CD4-positive, alpha-beta T cell treated with Interleukin-15 for 4 hours (primary cell): ENCODE results near the gene DPP3.

Experiments used
- DNase-seq: peaks from one replicate; pipeline ENCODE4 v3.0.0-alpha.2; 2020; ENCODE audit warnings: low spot score

Gene DPP3

DNA sequence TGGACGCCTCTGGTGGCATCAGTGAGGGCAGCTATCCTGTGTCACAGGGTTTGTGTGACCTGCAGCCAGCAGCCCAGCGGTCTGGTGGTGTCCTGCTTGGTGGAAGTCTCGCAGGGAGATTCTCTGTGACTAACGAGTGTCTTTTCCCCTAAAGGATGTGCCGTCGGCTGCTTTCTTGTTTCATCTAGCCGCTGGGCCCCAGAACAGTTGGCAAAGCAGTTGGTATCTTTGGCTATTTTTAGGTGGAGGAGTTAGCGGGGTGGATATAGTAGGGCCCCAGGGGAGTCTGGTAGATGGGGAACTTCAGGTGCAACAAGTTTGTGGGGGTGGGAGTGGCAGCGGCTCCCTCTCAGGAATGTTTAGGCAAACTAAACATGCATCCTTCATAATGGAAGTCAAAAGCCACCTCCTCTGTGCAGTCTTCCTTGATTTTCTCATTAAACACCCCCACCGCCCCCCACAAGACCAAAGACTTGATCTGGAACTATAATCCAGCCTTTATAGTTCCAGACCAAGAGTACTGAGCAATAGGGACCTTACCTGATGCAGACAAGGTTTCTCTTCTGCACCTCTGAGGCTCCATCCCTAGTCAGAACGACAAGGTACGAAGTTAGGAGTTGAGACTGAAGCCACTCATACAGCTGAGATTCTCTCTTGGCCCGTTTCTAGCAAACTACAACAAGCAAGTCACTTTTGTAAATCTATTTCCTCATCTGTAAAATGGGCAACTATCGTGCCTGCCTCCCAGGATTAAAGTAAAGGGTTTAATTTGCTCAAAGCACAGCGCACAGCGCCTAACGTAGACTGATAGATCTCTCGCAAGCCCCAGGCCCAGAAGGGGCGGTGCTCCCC lies 14.6 kb upstream of the DPP3 start:
- no peak for DNase-seq

DNA sequence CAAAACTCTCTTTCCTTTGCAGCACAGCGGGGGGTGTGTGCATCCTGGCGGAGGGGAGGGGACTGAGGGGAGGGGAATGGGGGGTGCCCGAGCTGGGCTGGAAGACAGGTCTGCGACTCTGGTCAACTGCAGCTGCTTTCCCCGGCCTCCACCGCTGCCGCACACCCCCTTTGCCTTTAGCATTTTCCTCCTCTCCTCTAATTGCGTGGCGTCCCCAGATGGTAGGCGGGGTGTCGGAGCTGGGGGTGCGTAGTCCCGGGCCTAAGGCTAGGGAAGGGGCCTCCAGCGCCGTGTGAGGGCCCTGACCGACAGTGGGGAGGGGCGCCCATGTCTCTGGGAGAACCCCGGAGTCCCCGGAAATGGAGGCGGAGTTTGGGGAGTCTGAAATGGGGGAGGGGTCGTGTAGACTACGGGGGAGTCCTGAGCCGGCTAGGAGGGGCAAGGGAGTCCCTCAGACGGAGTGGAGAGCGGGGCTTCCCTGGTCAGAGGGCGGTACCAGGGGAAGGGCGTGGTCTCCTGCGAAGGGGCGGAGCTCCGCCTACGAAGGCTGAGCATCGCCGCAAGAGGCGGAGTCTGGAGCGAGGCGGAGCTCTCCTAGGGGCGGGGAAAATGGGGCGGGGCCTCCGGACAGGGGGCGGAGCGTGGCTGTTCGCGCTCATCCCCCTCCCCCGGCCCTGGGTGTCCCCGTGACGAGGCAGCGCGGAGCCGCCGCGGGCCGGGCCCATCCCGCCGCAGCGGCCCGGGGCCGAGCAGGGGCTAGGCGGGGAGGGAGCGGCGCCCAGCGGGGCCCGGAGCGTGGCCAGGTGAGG lies 13.8 kb upstream of the DPP3 start, which contains the start of gene PELI3:
Gene PELI3, plus strand, starts transcription at position 681 of the 809 bp plus-strand sequence. CDS start 1,224 bp downstream, outside the sequence.
- peak; percentile 95 for DNase-seq

DNA sequence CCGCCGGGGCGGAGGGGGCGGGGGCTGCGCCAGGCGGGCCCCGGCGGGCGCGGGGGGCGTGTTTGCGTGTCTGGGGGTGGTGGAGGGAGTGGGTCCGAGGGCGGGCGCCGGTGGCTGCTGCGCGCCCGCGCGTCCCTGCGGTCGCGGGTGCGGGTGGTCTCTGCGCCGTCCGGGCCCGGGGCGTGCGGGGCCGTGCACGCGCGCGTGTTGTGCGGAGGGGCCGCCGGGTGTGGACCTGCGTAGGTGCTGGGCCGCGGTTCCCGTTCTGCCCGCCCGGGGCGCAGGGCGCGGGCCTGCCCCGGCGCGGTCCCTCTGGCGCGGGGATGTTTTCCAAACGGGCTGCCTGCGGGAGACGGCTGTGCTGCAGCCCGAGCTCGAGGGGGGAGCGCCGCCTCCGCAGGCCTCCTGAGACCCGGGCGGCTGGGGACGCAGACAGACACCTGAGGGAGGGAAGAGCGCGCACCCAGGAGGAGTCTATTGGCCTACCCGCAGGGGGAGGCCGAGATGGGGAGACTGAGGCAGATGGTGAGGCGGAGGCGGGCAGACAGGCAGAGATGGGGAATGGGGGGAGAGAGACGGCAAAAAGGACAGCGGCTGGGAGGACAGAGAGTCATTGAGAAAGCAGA lies 13.1 kb upstream of the DPP3 start:
- DNase-seq, result peak; percentile 46

DNA sequence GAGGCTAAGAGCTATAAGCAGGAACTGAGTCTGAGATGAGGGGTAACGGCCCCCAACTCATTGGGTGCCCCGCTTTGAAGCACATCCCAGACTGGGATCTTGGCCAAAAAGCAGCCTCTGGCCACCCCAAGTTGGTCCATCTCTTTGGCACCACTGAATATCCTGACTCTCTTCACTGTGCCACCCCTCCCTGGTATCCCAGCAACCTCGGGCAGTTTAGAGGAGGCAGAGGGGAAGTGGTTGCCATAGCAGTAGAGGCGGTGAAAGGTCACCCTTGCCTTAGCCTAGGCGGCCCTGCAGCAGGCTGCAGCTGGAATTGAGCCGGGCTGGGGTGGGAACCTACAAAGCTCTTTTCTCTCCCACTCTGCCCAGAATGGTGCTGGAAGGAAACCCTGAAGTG lies 12.5 kb upstream of the DPP3 start:
- no peak for DNase-seq

DNA sequence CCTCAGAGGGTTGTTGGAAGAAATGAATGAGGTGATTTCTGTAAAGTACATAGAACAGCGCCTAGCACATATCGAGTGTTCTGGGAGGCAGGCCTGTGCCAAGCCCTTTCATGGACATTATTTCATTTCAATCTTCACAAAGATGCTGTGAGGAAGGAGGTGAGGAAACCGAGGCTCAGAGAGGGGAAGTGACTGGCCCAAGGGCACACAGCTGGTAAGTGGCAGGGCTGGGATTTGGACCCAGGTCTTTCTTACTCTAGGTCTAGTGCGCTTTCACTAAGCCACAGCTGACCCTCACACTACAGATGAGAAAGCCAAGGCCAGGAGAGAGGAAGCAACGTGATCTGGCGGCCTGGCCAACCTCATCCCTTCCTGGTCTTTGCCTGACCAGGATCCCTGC lies 11.5 kb upstream of the DPP3 start:
- DNase-seq, result no peak

DNA sequence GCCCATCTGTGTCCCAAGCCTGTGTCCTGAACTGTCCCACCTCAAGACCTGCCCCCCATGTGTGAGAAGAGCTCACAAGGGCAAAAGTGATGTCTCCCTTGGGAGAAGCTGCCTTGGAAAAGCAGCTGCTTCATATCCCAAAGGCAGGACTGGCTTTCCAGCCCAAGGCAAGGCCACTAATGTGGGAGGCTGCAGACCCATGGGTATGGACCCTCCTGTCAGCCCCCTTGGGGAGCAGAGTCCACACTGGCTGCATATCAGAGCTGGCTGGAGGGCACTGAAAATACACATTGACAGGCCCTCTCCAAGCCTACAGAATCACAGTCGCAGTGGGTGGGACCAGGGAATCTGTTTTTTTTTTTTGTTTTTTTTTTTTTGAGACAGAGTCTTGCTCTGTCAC lies 10.8 kb upstream of the DPP3 start:
- no peak for DNase-seq

DNA sequence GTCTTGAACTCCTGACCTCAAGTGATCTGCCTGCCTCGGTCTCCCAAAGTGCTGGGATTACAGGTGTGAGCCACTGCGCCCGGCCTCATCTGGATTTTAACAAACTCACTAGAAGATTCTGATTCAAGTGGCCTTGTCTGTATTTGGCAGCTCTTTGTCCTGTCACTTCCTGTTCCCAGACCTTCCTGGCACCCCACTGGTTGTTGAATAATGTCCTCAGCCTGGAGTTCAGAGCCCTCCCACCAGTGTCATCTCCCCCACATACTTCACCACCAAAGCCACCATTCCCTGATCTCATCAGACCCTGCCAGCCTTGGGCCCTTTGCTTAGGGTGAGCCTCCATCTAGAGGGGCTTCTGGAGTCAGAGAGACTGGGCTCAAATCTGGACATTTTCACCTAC lies 10.2 kb upstream of the DPP3 start:
- no peak for DNase-seq

DNA sequence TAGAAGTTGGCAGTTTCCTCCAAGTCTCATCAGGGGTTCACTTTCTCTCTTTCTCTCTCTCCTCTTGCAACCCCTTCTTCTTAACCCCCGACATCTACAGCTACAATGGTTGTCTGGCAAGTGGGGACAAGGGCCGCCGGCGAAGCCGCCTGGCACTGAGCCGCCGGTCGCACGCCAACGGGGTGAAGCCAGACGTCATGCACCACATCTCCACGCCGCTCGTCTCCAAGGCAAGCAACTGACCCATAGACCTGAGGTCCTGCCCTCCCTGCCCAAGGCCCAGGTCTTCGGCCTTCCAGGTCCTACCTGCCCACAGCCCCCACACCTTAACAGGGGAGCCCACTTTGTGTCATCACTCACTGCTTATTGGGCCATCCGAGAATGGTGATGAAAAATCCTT lies 9.1 kb upstream of the DPP3 start:
- no peak for DNase-seq

DNA sequence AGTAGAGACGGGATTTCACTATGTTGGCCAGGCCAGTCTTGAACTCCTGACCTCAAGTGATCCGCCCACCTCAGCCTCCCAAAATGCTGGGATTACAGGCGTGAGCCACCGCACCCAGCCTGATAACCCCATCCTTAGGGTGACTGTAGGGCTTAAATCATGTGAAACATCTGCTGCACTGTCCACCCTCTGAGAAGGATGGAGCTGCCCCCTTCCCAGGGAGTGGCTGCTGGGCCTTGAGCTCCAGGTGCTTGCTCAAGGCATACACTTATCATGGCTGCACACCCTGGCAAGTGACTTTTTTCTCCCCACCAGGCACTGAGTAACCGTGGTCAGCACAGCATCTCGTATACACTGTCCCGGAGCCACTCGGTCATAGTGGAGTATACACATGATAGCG lies 8.2 kb upstream of the DPP3 start:
- DNase-seq, result no peak

DNA sequence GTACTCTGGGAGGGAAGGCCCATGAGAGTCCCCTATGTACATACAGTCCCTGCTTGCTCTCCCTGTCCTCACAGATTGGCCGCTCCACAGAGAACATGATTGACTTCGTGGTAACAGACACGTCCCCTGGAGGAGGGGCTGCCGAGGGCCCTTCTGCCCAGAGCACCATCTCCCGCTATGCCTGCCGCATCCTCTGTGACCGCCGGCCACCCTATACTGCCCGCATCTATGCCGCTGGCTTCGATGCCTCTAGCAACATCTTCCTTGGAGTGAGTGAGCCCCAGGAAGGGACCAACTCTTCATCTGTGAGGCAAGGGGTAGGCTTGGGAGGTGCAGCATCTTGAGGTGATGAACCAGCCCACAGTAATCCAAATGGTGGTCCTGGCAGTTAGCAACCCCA lies 7.1 kb upstream of the DPP3 start:
- no peak for DNase-seq

DNA sequence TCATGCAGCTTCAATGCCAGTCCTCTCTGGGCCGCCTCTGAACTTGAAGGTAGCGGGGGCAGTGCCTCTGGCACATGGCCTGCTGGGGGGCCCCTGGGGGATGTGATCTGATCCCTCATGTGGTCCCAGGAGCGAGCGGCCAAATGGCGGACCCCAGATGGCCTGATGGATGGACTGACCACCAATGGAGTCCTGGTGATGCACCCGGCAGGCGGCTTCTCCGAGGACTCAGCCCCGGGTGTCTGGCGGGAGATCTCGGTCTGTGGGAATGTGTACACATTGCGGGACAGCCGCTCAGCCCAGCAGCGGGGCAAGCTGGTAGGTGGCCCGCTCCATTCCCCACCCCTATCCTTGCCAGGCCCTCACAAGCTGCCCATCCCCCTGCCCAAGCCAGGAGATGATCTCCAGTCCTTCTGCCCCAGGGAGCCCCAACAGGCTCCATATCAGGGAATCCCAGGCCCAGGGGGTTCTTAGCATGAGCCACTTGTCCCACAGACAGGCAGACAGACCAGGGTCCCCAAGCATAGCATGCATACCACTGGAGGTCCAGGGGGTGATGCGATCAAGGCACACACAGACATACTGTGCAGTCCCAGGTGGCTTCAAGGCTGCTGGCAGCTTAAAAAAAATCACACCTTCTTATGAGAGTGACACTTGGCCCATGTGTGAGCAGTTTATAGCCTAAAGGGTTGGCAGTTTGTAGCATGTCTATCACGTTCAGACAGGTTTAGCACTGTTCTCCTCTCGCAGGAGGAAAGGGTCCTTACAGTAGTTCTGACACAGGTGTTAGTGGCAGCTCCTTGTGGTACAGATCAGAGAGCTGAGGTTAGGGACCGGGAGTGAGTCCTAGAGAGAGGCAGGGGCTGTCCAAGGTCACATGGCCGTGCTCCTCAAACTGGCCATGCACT lies 6.4 kb upstream of the DPP3 start:
- no peak for DNase-seq

DNA sequence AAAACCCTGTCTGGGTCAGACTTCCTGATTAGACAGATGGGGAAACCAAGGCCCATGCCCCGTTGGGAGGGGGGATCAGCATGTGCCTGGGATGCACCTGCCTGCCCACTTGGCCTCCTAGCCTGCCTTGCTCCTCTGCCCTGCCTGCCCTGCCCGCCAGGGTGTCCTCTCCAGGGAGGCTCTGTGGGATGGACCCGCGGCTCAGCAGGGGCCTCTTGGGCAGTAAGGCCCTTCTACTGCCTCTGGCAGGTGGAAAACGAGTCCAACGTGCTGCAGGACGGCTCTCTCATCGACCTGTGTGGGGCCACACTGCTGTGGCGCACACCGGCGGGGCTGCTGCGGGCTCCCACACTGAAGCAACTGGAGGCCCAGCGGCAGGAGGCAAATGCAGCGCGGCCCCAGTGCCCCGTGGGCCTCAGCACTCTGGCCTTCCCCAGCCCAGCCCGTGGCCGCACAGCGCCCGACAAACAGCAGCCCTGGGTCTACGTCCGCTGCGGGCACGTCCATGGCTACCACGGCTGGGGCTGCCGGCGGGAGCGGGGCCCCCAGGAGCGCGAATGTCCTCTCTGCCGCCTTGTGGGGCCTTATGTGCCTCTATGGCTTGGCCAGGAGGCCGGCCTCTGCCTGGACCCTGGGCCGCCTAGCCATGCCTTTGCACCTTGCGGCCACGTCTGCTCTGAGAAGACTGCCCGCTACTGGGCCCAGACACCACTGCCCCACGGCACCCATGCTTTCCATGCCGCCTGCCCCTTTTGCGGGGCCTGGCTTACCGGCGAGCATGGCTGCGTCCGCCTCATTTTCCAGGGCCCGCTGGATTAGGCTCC lies 4.7 kb upstream of the DPP3 start:
- no peak for DNase-seq

DNA sequence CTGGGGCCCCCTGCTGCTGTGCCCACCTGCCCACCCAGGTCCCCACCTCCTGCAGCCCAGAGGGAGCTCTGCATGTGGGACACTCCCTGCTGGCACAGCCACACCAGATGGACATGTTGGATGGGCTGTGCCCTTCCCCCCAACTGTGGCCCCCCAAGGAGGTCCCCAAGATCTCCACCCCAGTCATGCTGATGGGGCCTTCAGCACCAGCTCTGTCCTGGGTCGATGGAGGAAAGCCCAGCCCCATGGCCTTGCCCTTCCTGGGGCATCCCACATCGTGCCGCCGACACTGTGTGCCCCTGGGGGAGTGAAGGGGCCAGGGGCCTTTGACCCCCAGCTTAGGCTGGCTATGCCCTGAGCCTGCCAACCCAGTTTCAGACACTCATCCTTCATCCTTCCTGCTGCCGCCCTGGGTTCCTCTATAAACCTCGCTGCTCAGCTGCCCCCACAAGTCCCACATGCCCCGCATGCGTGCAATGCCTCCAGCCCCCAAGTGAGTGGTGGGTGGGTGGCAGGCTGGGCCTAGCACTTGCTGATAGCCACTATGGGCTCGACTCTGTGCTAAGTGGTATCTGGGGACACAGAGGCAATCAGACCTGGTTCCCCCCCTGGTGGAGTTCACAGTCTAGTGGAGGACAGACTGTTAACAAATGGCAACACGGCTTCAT lies 3.9 kb upstream of the DPP3 start:
- no peak for DNase-seq

DNA sequence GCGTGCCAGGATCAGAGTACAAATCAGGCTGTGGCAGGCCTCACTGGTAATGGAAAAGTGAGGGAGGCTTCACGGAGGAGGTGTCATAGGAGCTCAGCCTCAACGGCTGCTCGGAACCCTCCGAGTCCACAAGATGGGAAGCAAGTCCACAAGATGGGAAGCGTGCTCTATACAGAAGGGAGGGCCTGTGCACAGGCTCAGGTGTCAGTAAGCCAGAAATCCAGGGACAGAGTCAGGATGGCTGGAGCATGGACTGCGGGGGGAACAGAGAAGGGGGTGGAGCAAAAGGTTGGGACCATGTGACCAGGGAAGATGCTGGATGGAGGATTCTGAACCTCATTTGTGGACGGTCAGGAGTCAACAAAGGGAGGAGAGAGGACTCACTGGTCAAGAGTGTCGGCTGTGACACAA lies 3.4 kb upstream of the DPP3 start:
- DNase-seq, result no peak

DNA sequence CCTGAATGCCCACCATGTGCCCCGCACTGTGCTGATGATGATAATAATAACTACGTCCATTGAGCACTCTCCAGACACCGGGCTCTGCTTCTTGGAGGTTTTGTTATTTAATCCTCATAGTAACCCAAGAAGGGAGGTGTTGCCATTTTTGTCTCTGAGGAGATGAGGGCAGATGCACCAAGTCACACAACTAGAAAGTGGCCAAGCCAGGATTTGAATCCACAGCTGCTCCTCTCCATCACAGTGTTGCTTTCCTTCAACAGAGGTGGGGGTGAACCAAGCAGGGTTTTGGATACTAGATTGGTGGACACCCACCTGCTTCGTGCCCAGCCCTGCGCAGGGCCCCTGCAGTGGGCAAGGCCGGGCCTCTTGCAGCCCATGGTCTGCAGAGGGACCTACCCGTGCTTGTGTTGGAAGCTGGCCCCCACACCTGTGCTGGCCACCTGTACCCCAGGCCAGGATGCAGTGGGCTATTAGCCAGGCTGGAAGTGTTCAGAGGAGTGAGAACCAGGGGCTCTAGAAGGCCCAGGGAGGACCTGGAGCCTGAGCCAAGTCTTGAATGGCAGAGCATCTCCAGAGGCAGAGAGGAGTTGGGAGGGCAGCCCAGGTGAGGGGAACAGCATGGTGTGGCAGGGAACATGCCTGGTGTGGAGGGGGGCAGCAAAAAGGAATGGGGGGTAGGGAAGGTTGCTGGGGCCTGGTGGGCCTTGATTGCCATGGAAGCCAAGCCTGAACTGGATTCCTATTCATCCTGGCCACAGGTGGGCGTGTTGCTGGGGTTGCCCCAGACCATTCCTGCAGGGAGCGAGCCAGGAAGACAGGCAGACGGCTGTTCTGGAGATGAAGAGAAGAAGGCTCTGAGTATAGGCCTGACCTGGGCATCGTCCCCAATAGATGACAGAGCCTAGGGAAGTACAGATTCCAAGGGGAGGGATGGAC lies 2.7 kb upstream of the DPP3 start:
- no peak for DNase-seq

DNA sequence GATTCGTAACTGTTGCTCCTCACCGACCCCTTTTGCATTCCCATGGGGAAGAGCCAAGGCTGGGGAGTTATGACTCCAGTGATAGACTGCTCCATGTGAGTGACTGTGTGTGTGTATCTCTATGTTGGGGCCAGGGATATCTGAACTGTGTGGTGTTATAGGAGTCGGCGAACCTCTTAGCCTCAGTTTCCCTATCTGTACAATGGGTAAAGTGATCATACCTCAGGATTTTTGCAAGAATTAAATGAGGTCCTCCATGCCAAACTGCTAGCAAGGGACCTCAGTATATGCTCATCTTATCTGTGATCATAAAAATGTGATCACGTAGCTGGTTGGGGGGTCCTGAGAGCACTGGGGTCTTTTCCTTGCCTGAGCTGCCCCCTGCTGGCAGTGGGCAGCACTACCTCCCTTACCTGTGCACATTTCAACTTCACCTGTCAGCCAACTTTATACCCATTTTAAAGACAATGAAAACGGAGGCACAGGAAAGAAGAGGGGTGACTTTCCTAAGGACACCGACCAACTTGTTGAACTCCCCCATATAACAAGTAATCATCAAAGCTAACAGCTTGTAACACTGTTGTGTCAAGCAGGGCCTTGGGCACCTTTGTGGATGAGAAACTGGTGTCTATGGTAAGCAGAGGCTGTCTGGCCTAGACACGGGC lies 1.4 kb upstream of the DPP3 start:
- peak; percentile 39 for DNase-seq

DNA sequence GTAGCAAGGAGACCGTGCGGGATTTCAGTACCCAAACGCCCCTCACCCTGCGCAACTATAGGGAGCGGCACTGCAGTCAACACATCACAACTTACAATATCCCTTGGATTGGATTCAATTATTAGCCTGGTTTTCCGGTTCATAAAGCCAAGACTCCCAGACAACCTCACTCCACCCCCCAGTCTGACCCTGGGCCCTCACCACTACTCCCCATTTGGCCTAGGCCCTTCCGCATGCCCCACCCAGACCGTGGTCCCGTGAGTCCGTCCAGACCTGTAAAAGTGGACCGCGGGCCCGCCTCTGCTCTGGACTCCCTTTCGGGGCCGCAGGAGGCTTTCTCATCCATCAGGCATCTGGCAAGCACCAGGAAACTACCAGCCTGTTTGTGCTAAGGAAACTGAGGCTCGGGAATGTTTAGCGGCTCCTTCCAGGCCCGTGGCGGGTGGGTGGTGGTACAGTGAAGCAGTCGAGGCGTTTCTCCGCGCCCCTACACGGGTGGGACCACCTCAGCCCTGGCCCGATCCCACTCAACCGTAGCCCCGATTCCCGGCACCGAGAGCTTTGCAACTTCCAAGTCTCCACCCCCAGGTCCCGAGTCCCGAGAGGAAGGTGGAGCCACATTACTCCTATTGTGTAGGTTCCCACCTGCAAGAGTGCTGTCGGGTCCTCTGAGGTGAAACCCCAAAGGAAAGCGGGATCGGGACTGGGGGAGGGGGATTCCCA lies 679 bp upstream of the DPP3 start:
- DNase-seq, result no peak

DNA sequence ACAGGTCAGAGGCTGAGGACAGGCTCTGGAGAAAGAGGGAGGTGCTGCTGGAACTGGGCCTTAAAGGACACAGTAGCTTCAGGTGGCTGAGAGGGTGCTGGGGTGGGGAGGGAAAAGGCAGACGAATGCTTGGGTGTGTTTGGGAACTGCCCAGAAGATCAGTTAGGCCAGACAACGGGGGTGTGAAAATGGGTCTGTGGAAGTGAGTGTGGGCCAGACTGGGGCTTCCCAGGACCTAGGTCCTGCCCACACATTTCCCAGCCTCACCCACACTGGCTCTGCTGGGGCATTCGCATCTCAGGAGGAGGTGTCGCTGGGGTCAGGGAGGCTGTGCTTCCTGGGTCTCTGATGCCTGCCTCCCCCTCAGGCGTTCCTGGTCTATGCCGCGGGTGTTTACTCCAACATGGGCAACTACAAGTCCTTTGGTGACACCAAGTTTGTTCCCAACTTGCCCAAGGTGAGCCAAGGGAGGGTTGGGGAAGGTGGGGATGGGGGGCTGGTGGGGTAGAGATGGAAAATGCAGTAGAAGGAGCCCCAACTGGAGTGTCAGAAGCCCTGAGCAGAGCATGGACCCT lies 4.7 kb downstream of the DPP3 start:
- no peak for DNase-seq
